GM19099 (cell line): Measurements from ENCODE around the gene NGEF.

ENCODE experiments used
- POLR2A ChIP-seq: IDR thresholded peaks from 3 replicates; pipeline ENCODE4 v1.6.1; 2011; ENCODE audit warnings: low read depth; ENCODE audit not compliant: insufficient read length; ENCODE audit errors: extremely low read depth

NGEF gene, protein sequence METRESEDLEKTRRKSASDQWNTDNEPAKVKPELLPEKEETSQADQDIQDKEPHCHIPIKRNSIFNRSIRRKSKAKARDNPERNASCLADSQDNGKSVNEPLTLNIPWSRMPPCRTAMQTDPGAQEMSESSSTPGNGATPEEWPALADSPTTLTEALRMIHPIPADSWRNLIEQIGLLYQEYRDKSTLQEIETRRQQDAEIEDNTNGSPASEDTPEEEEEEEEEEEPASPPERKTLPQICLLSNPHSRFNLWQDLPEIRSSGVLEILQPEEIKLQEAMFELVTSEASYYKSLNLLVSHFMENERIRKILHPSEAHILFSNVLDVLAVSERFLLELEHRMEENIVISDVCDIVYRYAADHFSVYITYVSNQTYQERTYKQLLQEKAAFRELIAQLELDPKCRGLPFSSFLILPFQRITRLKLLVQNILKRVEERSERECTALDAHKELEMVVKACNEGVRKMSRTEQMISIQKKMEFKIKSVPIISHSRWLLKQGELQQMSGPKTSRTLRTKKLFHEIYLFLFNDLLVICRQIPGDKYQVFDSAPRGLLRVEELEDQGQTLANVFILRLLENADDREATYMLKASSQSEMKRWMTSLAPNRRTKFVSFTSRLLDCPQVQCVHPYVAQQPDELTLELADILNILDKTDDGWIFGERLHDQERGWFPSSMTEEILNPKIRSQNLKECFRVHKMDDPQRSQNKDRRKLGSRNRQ

DNA sequence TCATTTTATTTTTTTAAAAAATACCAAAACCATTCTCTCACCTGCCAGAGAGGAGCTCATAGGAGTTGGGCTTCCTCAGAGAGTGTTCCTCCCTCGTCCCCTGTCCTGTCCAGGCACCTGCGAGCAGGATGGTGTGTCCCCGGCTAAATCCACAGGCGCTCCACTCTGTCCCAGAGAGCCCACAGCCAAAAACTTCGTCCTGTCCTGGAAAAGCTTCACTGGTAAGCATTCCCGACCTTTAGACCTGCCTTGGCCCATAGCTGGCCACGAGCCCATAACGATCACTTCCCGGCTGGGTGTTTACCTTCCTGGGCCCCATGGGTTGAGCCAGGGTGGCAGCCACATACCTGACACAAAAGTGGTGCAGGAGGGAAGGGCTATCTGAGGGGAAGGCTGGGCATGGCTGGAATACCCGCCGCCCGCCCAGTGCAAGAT, at the start of gene NGEF:
Gene NGEF, minus strand, starts transcription at position 230 of the 435 bp plus-strand sequence. CDS start 38,366 bp downstream, outside the sequence.
- TF ChIP-seq POLR2A: no peak

DNA sequence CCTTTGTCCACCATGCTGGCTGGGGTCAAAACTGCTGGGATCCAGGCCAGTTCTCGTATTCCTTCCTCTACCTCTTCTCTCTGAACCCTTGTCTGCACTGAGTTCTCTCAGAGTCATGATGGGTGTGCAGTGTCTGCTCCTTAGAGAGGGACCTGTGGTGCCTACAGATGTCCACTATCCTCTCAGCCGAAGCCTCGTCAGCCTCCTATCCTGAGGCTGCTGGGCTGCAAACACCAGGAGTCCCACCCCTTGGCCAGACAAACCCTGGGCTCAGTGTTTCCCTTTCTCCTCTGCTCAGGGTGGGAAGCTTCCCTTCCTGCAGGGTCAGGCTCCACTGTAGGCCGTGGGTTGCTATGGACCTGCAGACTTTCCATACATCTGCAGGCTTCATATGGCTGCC, 49.4 kb upstream of the NGEF start:
- peak; percentile 38 for TF ChIP-seq POLR2A

- TF ChIP-seq POLR2A: no peak
Observed at GRCh38 chr2:233061591-233062450, 48.8 kb upstream of the NGEF start.

- peak; percentile 68 for TF ChIP-seq POLR2A
Observed at GRCh38 chr2:233060980-233061590, 48.0 kb upstream of the NGEF start.

DNA sequence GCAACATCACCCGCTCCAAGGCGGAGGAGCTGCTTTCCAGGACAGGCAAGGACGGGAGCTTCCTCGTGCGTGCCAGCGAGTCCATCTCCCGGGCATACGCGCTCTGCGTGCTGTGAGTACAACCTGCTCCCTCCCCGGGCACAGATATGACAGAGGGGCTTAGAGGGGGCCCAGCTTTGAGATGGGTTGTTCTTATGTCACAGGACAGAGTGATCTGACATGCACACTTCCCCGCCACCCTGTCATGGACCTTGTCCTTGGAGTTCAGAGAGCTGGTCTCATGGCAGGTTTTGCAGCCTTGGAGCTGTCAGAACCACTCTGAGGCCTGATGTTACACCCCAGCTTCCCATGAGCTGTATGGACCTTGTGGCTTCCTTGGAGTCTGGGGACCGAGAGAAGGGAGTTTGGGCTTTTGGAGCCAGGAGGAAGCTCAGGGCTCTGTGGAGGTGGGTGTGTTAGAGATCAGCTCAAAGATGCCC, 47.5 kb upstream of the NGEF start:
- TF ChIP-seq POLR2A: no peak

GRCh38 chr2:233059797-233060500, 46.9 kb upstream of the NGEF start, which contains the start of gene INPP5D:
INPP5D (plus strand) TSS chr2:233060342; CDS start chr2:233060479, 137 bp downstream.
- peak; percentile 90 for TF ChIP-seq POLR2A

- no peak for TF ChIP-seq POLR2A
Observed at GRCh38 chr2:233059547-233059796, 46.4 kb upstream of the NGEF start.

DNA sequence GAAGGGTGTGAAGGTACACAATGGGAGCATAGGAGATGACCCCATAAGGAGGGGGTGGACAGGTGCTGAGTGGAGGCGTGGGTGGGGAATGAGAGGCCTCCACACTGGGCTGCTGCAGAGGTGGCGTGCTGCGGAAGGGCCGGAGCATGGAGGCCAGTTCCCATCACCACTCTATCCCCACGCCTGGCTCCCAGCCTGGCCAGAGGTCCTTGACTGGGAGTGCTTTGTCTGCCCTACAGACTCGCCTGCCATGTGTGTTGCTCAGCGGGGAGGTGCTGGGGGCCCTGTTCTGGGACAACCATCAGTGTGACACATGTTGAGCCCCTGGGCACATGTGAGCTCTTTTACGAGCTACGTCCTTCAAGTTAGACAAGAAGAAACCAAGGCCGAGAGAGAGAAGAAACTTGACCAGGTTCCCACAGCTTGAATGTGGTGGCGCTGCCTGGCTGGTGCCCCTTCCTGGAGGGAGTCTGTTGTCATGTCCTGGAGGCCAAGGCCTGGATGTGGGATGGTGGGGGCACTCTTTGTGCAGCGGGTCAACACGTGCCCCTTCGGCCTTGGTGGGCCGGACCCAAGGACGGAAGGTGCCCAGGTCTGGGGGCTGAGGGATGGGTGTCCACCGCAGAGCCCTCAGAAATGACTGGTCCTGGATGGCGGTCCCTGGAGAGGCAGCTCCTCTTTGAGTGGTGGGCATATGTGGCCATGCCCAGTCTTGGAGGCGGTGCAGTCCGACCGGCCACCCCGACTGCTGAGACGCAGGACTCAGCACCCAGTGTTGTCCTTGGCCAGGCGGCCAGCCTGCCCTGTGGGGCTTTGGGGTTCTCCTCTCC, 45.9 kb upstream of the NGEF start:
- no peak for TF ChIP-seq POLR2A

GRCh38 chr2:233056961-233057605, 44.0 kb upstream of the NGEF start:
- no peak for TF ChIP-seq POLR2A

DNA sequence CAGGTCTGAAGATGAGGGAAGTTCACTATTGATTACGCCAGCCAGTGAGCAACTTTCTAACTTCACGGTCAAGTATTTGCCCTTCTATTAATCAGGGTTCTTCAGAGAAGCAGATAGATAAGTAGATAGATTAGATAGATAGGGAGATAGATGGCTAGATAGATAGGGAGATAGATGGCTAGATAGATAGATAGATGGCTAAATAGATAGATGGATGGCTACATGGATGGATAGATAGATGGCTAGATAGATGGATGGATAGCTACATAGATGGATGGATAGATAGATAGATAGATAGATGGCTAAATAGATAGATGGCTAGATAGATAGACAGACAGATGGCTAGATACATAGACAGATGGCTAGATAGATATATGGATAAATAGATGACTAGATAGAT, 42.3 kb upstream of the NGEF start:
- no peak for TF ChIP-seq POLR2A

GRCh38 chr2:233053928-233054784, 41.1 kb upstream of the NGEF start:
- no peak for TF ChIP-seq POLR2A

GRCh38 chr2:233051241-233052149, 38.4 kb upstream of the NGEF start:
- TF ChIP-seq POLR2A: no peak
